ENCODE results near the gene S100A9.

S100A9 gene

GRCh38 chr1:153361480-153362109 is 3.9 kb downstream of the S100A9 start:
- no peak for DNase-seq (ENCODE audit: low spot score)

- no peak for DNase-seq (ENCODE audit: low spot score)
Observed at GRCh38 chr1:153362187-153362775, 4.6 kb downstream of the S100A9 start.

GRCh38 chr1:153363641-153364040 is 6.0 kb downstream of the S100A9 start:
- DNase-seq (ENCODE audit: low spot score) = no peak

GRCh38 chr1:153364156-153364555 is 6.5 kb downstream of the S100A9 start:
- no peak for DNase-seq (ENCODE audit: low spot score)

- DNase-seq (ENCODE audit: low spot score) = no peak
Observed at GRCh38 chr1:153364766-153365666, 7.4 kb downstream of the S100A9 start.

- DNase-seq (ENCODE audit: low spot score) = no peak
Observed at GRCh38 chr1:153365696-153366095, 8.0 kb downstream of the S100A9 start.

- DNase-seq (ENCODE audit: low spot score) = no peak
Observed at GRCh38 chr1:153366261-153366660, 8.6 kb downstream of the S100A9 start.

- no peak for DNase-seq (ENCODE audit: low spot score)
Observed at GRCh38 chr1:153367090-153367489, 9.4 kb downstream of the S100A9 start.

GRCh38 chr1:153368495-153368894 is 10.8 kb downstream of the S100A9 start:
- no peak for DNase-seq (ENCODE audit: low spot score)

- DNase-seq (ENCODE audit: low spot score) = no peak
Observed at GRCh38 chr1:153370146-153370545, 12.5 kb downstream of the S100A9 start.

- DNase-seq (ENCODE audit: low spot score) = no peak
Observed at GRCh38 chr1:153371231-153371630, 13.6 kb downstream of the S100A9 start.

- DNase-seq (ENCODE audit: low spot score) = no peak
Observed at GRCh38 chr1:153372571-153372970, 14.9 kb downstream of the S100A9 start.

- no peak for DNase-seq (ENCODE audit: low spot score)
Observed at GRCh38 chr1:153374071-153374470, 16.4 kb downstream of the S100A9 start.

- DNase-seq (ENCODE audit: low spot score) = no peak
Observed at GRCh38 chr1:153375511-153375910, 17.9 kb downstream of the S100A9 start, which contains the start of gene S100A12. TSS of gene S100A12 (minus strand) at chr1:153375621. CDS start at chr1:153374592, 1,029 bp downstream.

- no peak for DNase-seq (ENCODE audit: low spot score)
Observed at GRCh38 chr1:153379591-153379990, 21.9 kb downstream of the S100A9 start.

- DNase-seq (ENCODE audit: low spot score) = no peak
Observed at GRCh38 chr1:153380711-153381110, 23.1 kb downstream of the S100A9 start.

- DNase-seq (ENCODE audit: low spot score) = no peak
Observed at GRCh38 chr1:153384958-153385580, 27.4 kb downstream of the S100A9 start.

- peak; percentile 14 for DNase-seq (ENCODE audit: low spot score)
Observed at GRCh38 chr1:153386500-153386901, 28.8 kb downstream of the S100A9 start.

GRCh38 chr1:153387001-153387400 is 29.3 kb downstream of the S100A9 start:
- DNase-seq (ENCODE audit: low spot score) = no peak

- peak; percentile 6 for DNase-seq (ENCODE audit: low spot score)
Observed at GRCh38 chr1:153387785-153388184, 30.1 kb downstream of the S100A9 start.

GRCh38 chr1:153389401-153389800 is 31.7 kb downstream of the S100A9 start:
- DNase-seq (ENCODE audit: low spot score) = peak; percentile 10
